ENCODE results near the gene CD207.
A peak's percentile ranks its signal among the peaks of the same experiment; 100 is the strongest.
"Not testable (repeated sequence)": the region's sequence is repeated elsewhere in the genome, so short reads cannot be mapped to it uniquely, and the experiment has no call there.

The CD207 gene

GRCh38 chr2:70835643-70836042, at the start of gene CD207:
CD207 (minus strand) TSS chr2:70835816; CDS start chr2:70835776, 40 bp downstream.
- no peak for DNase-seq

- not testable (repeated sequence) for DNase-seq
These were observed 42.9 kb upstream of the CD207 start for GRCh38 chr2:70878543-70878942.

DNA sequence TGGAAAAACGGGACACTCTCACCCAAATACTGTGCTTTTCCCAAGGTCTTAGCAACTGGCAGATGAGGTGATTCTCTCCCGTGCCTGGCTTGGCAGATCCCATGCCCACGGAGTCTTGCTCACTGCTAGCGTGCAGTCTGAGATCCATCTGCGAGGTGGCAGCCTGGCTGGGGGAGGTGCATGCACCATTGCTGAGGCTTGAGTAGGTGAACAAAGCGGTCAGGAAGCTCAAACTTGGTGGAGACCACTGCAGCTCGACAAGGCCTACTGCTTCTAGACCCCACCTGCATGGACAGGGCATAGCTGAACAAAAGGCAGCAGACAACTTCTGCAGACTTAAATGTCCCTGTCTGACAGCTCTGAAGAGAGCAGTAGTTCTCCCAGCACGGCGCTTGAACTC, 40.5 kb upstream of the CD207 start:
- DNase-seq = not testable (repeated sequence)

DNA sequence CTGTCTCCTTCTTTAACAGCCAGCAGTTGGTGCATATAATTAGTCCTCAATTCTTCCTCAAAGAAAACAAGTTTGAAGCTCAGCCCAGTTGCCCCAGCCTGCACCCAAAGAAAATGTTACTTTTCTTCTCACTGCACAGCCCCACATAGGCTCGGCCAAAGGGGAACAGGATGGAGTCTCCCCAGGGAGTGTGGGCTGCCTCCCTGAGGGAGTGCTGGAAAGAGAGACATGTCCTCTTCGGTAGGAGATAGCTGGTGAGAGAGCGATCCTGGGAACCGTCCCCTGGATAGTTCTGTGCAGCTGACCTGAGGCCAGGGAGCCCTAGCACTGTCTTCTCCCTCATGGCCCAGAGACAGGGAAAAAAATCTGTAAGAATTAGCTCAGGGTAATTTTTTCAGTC, 37.9 kb upstream of the CD207 start:
- no peak for DNase-seq

GRCh38 chr2:70871398-70872211, 36.0 kb upstream of the CD207 start:
- DNase-seq = peak; percentile 81

DNA sequence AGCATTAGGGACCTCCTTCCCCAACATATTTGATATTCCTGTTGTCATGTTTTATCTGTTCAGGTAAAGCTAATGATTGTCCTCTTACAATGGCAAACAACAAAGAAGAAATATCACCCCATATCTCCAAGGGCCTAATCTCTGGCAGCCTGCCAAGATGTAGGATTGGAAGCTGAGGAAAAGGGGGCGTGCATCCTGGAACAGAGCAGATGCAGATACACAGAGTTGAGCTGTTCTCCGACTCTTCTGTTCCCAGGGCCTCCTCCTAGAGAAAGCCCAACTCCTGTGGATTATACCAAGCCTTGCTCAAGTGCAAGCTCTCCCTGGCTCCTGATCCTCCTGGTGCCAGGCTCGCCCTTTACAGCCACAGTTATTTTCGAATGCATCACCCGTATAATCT, 35.2 kb upstream of the CD207 start:
- no peak for DNase-seq

DNA sequence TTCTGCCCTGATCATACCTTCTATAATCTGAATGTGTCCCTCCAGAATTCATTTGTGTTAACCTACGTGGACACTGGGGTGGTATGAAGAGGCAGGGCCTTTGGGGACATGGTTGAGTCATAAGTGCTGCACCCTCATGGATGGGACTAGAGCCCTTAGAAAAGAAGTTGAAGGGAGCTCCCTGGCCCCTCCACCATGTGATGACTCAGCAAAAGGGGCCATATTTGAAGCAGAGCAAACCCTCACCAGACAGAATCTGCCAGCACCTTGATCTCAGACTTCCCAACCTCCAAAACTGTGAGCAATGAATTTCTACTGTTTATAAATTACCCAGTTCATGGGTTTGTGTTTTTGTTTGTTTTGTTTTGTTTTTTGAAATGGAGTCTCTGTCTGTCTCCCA, 33.4 kb upstream of the CD207 start:
- no peak for DNase-seq

DNA sequence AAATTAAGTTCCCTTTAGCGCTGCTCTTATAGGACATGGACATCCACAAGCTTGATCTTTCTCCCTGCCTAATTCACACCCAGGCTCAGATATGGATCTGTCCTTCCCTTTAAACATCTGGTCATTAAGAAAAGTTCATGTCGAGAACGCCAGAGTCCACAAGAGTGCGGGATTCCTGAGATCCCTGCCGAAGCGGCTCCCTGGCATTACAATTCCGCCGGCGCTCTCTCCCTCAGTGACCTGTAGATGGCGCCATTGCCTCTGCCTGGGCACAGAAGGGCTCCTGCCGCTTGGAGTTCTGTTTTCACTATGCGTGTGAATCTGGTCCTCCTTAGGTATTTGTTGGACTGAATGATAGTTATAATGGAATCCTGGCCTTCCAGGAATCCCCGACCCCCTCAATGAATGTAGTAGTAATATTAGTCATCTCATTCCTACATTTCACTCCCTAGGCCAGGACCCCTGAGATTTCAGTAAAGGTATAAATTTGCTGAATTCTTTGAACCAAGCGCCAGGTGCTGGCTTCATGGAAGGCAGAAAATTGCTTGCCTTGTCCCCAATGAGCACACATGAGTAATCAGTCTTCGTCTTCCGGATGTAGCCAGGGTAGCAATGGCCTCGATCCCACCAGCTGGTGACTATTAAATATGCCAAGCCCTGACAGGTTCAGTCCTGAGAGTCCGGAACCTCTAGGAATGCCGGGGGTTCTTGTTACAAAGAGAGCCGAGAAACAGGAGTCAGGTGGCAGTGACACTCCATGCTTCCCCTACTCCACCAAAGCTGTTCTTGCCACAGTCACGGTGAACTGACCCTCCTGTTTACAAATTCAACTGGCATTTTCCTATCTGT, 26.4 kb upstream of the CD207 start:
- DNase-seq = peak; percentile 62

GRCh38 chr2:70855667-70856066, 20.1 kb upstream of the CD207 start:
- DNase-seq = no peak

- no peak for DNase-seq
These were observed 18.8 kb upstream of the CD207 start for GRCh38 chr2:70854411-70854810.

DNA sequence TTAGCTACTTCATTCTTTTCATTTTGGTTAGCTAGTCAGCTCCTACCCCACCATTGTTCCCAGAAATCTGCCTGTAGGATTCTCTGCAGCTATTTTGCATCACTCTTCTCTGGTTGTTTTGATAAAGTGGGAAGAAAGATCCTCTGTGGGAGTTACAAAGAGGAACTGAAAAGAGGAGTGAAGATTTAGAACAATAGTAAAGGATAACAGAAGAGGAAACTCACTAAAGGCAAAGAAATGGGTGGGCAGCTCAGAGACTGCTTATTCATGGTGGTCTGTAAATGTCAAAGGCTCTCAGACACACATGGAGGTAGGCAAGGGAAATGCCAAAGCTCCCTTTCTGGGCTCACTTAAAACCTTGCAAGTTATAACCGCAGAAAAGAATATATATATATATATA, 17.2 kb upstream of the CD207 start:
- DNase-seq = no peak

- DNase-seq = no peak
These were observed 16.1 kb upstream of the CD207 start for GRCh38 chr2:70851704-70852103.

DNA sequence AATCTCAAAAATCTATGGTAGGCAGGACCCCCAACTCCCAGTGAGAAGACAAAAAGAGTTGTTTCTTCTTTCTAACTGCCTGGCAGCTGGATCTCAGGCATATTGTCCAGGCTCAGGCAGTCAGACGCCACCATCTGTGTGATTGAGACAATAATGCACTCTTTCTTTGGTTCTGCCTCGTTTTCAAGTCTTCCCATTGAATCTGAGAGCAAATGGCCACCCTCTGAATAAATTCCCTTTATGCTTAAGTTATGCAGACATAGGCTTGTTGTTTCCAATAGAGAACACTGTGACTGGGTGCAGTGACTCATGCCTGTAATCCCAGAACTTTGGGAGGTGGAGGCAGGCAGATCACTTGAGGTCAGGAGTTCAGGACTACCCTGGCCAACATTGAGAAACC, 15.3 kb upstream of the CD207 start:
- DNase-seq = no peak

- DNase-seq = no peak
These were observed 6.8 kb upstream of the CD207 start for GRCh38 chr2:70842401-70842800.

DNA sequence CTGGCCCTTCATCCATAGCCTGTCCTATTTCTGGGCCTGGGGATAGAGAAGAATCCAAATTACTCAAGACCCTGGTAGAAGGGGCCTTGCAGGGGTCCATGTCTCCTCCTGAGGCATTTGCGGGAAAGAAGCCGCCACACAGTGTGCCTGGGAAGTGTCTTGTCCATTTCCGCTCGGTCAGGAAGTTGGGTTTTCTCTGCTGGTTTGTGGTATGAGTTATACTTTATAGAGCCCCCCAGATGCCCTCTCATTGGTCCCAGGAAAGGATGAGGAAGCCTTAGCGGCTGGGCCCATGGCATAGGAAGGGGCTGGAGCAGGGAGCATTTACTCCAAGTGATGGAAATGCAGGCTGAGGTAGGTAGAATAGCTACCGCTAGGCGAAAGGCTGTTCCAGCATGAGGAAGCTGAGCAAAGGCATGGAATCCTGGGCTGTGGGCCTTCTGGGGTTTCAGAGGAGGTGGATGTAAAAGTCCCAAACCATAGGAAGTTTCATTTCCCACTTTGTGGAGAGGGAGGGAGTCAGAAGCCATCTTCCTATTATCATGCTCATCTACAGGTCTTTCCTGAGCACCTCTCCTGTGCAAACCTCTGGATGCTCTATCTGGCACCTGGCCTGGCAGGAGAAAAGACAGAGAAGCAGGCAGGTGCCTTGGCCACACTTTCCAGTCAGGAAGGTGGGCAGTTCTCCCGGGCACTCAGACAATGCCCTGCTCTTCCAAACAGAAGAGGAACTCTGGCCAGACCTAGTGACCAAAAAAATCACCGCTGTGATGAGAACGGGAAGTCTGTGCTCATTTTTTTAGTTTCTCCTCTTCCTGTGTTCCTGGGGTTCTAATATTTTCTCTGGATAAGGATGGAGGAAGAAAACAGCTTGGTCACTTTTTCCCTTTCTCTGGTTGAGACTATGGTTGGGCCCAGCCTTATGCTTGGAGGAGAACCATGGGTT, 2.6 kb upstream of the CD207 start:
- no peak for DNase-seq

DNA sequence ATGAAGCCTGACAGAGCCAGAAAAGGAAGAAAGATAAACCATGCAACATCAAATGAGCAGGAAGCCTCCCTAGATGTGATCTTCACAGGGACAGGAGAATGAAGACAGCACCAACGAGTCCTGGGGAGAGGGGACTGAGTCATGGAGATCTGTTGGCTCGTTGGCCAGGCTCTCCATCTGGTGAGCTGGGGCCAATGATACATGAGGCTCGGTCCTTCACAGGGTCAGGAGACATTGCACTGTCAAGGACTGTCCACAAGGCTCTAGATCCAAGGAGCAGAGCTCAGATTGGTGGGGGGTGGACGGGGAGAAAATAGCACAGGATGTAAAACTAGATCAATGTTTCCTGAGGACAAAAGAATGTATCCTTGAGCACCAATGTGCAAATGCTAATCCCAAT, 735 bp downstream of the CD207 start:
- no peak for DNase-seq

DNA sequence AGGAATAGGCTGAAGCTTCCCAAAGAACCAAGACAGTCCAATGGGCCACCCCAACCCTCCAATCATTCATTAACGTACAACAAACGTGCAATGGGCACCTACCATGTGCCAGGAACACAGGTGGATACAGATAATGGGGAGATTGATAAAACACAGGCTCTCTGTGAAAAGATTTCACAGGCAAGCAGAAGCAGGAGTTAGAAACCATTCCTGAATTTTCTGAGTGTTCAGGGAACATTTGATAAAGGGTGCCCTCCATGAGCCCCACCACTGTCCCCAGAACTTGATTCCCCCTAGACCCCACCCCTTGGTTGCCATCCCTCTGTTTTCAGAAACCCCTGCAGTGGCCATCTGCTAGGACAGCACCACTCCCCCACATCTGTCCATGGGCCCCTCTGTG, 1.5 kb downstream of the CD207 start:
- no peak for DNase-seq

DNA sequence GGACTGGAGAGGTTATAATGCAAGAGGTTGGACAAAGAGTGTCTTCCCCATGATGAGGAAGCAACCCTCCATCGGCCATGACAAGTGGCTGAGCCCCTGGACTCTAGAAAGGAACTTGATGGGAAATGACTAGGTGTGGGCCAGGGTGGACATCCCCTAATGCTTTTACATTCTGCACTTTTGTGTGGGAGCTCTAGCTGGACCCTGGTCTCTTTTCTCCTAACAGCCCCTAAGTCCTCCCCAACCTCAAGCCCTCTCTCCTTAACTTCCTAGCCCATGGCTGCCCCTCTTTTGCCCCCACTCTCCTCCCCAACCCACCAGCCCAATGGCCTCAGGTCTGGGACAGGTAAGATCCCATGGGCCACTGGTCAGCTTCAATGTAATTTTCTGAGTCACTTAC, 2.4 kb downstream of the CD207 start:
- DNase-seq = no peak

- no peak for DNase-seq
These were observed 3.2 kb downstream of the CD207 start for GRCh38 chr2:70832386-70832785.

- DNase-seq = no peak
These were observed 3.8 kb downstream of the CD207 start for GRCh38 chr2:70831861-70832260.

DNA sequence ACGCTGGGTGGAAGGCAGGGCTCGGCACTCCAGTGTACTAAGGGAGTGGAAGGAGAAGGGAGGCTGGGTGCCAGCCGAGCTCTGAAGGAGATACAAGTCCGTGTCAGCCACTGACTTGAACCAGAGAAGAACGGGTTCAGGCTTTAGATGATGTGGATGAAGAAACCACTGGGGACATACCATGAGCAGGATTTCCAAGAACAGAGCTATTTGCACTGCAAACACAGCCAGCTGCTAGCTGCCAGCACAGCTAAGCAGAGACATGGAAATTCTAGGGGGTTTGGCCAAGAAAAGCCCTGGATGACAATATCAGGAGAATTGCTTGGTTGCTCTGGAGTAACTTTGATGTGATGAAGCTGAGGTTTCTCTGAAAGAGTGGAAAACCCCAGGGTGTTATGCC, 5.2 kb downstream of the CD207 start:
- no peak for DNase-seq

GRCh38 chr2:70829916-70830315, 5.7 kb downstream of the CD207 start:
- no peak for DNase-seq

Measured in COR-L47 (cell line).